Mucosa of rectum (tissue), 2 donors: ENCODE measurements around the gene UBE2M.

Experiments
- H3K27ac ChIP-seq, 2 donors: one replicate each; pipeline ENCODE4 v1.7.0; 2013; ENCODE audit warnings: inconsistent platforms in 2 of 2, low read depth in 2 of 2, low read length in 2 of 2
- H3K27me3 ChIP-seq, 2 donors: one replicate each; pipeline ENCODE4 v1.7.0; 2013; ENCODE audit warnings: low read length in 2 of 2; ENCODE audit not compliant: control insufficient read depth in 2 of 2, insufficient read depth in 2 of 2
- H3K36me3 ChIP-seq, 2 donors: one replicate each; pipeline ENCODE4 v1.7.0; 2013; ENCODE audit warnings: low read length in 2 of 2; ENCODE audit not compliant: control insufficient read depth in 2 of 2, insufficient read depth in 2 of 2
- H3K4me1 ChIP-seq, 2 donors: one replicate each; pipeline ENCODE4 v1.7.0; 2013; ENCODE audit warnings: low read length in 2 of 2, mild to moderate bottlenecking in 1 of 2; ENCODE audit not compliant: control insufficient read depth in 2 of 2, insufficient read depth in 2 of 2
- H3K4me3 ChIP-seq, 2 donors: one replicate each; pipeline ENCODE4 v1.7.0; 2013; ENCODE audit warnings: low read length in 2 of 2
- H3K9ac ChIP-seq, 2 donors: one replicate each; pipeline ENCODE4 v1.7.0; 2013; ENCODE audit warnings: low read length in 2 of 2, low read depth in 1 of 2, mild to moderate bottlenecking in 1 of 2
- H3K9me3 ChIP-seq, 2 donors: one replicate each; pipeline ENCODE4 v1.7.0; 2013; ENCODE audit warnings: low read length in 2 of 2; ENCODE audit not compliant: control insufficient read depth in 2 of 2
- donor health status: healthy.
- donor health status: Normal muscosa, but diverticular disease.

UBE2M gene

GRCh38 chr19:58519087-58519354, 39.4 kb downstream of the UBE2M start:
- no peaks in the 10 kb centered on the region for H3K27me3 ChIP-seq
- H3K9me3 ChIP-seq: no peaks in the 10 kb centered on the region
- peak overlapping the region; percentile 87 to 90 for H3K9ac ChIP-seq
- peaks cover 29 to 30% of the 10 kb centered on the region in 2 donors for H3K4me1 ChIP-seq
- peak overlapping the region; percentile 98 for H3K27ac ChIP-seq
- H3K36me3 ChIP-seq: peaks cover 11 to 13% of the 10 kb centered on the region in 2 donors
- H3K4me3 ChIP-seq: peak overlapping the region; percentile 90 to 94

- Histone ChIP-seq H3K36me3 (peaks cover 11 to 13% of the 10 kb centered on the region in 2 donors), H3K9me3 (no peaks in the 10 kb centered on the region), H3K9ac (peak overlapping the region; percentile 87 to 90), H3K4me1 (peaks cover 32 to 35% of the 10 kb centered on the region in 2 donors), H3K4me3 (peak overlapping the region; percentile 90 to 94), H3K27me3 (no peaks in the 10 kb centered on the region), H3K27ac (peak overlapping the region; percentile 98)
These were observed 39.9 kb downstream of the UBE2M start for GRCh38 chr19:58518256-58519086.

GRCh38 chr19:58516964-58517833, 41.2 kb downstream of the UBE2M start:
- H3K27me3 ChIP-seq: no peaks in the 10 kb centered on the region
- H3K9me3 ChIP-seq: no peaks in the 10 kb centered on the region
- H3K36me3 ChIP-seq: peaks cover 11 to 13% of the 10 kb centered on the region in 2 donors
- no peak overlapping the region for H3K27ac ChIP-seq
- H3K9ac ChIP-seq: no peak overlapping the region
- no peak overlapping the region for H3K4me3 ChIP-seq
- peaks cover 39 to 45% of the 10 kb centered on the region in 2 donors for H3K4me1 ChIP-seq

GRCh38 chr19:58516246-58516836, 42.1 kb downstream of the UBE2M start:
- Histone ChIP-seq H3K4me1 (peaks cover 44 to 51% of the 10 kb centered on the region in 2 donors), H3K27me3 (no peaks in the 10 kb centered on the region), H3K4me3 (no peak overlapping the region), H3K9ac (no peak overlapping the region), H3K36me3 (peaks cover 11 to 13% of the 10 kb centered on the region in 2 donors), H3K27ac (no peak overlapping the region), H3K9me3 (no peaks in the 10 kb centered on the region)

- Histone ChIP-seq H3K4me1 (peaks cover 44 to 47% of the 10 kb centered on the region in 2 donors), H3K9me3 (no peaks in the 10 kb centered on the region)
These were observed 43.2 kb downstream of the UBE2M start for GRCh38 chr19:58515259-58515658.

GRCh38 chr19:58514564-58515022, 43.8 kb downstream of the UBE2M start:
- Histone ChIP-seq H3K36me3 (peaks cover 11 to 13% of the 10 kb centered on the region in 2 donors), H3K27me3 (no peaks in the 10 kb centered on the region), H3K27ac (no peak overlapping the region), H3K4me3 (peak overlapping the region; percentile 61 to 68), H3K4me1 (peaks cover 40 to 44% of the 10 kb centered on the region in 2 donors), H3K9ac (peak overlapping the region; percentile 16 to 47), H3K9me3 (no peaks in the 10 kb centered on the region)

More at GRCh38 chr19:58515259-58515658, 43.2 kb downstream of the UBE2M start:
- Histone ChIP-seq H3K4me3 (no peak overlapping the region), H3K36me3 (peaks cover 11 to 13% of the 10 kb centered on the region in 2 donors), H3K9ac (no peak overlapping the region), H3K27ac (no peak overlapping the region), H3K27me3 (no peaks in the 10 kb centered on the region)

GRCh38 chr19:58513694-58514563, 44.5 kb downstream of the UBE2M start:
- Histone ChIP-seq H3K36me3 (peaks cover 11 to 13% of the 10 kb centered on the region in 2 donors), H3K27ac (peak overlapping the region; percentile 66 to 72), H3K27me3 (no peaks in the 10 kb centered on the region), H3K4me3 (peak overlapping the region; percentile 61 to 68), H3K9ac (peak overlapping the region; percentile 47 to 65), H3K9me3 (no peaks in the 10 kb centered on the region), H3K4me1 (peaks cover 39 to 43% of the 10 kb centered on the region in 2 donors)

- H3K4me3 ChIP-seq: no peak overlapping the region
- peak overlapping the region; percentile 66 to 72 for H3K27ac ChIP-seq
- no peaks in the 10 kb centered on the region for H3K9me3 ChIP-seq
- H3K36me3 ChIP-seq: peaks cover 11 to 13% of the 10 kb centered on the region in 2 donors
- H3K9ac ChIP-seq: peak overlapping the region; percentile 14 to 65
- no peaks in the 10 kb centered on the region for H3K27me3 ChIP-seq
- peaks cover 32 to 36% of the 10 kb centered on the region in 2 donors for H3K4me1 ChIP-seq
These were observed 45.2 kb downstream of the UBE2M start for GRCh38 chr19:58513213-58513693.
